ENCODE measurements around the gene VPS16.
"Not testable (repeated sequence)": the region's sequence is repeated elsewhere in the genome, so short reads cannot be mapped to it uniquely, and the experiment has no call there.

VPS16 gene

GRCh38 chr20:2806351-2806701, 34.2 kb upstream of the VPS16 start:
- Histone ChIP-seq H3K79me2 (no peaks in the 10 kb centered on the region), H3K4me1 (peaks cover 3% of the 10 kb centered on the region), H3K27ac (no peak overlapping the region), H3K9me3 (ENCODE audit: control insufficient read depth, low read length) (no peaks in the 10 kb centered on the region), H3K27me3 (ENCODE audit: control insufficient read depth, insufficient read depth, low read length) (no peaks in the 10 kb centered on the region), H3K9ac (no peak overlapping the region), H3K4me3 (ENCODE audit: low read depth, low read length) (no peak overlapping the region), H3K36me3 (ENCODE audit: control insufficient read depth, insufficient read depth, low read length) (no peaks in the 10 kb centered on the region), H2AFZ (no peak overlapping the region), H3K4me2 (ENCODE audit: low read length) (no peak overlapping the region)
- TF ChIP-seq CTCF (IDR thresholded peaks at IDR 0.05), result no peak

- H3K79me2 ChIP-seq, result no peaks in the 10 kb centered on the region
- H2AFZ ChIP-seq, result no peak overlapping the region
- no peaks in the 10 kb centered on the region for H3K9me3 ChIP-seq (ENCODE audit: control insufficient read depth, low read length)
- no peak overlapping the region for H3K27ac ChIP-seq
- no peak for TF ChIP-seq CTCF (IDR thresholded peaks at IDR 0.05)
- peaks cover 3% of the 10 kb centered on the region for H3K4me1 ChIP-seq
- H3K9ac ChIP-seq, result no peak overlapping the region
- H3K4me3 ChIP-seq (ENCODE audit: low read depth, low read length), result no peak overlapping the region
- H3K36me3 ChIP-seq (ENCODE audit: control insufficient read depth, insufficient read depth, low read length), result no peaks in the 10 kb centered on the region
- no peak overlapping the region for H3K4me2 ChIP-seq (ENCODE audit: low read length)
- H3K27me3 ChIP-seq (ENCODE audit: control insufficient read depth, insufficient read depth, low read length), result no peaks in the 10 kb centered on the region
Measured at GRCh38 chr20:2807019-2807418, 33.5 kb upstream of the VPS16 start.

DNA sequence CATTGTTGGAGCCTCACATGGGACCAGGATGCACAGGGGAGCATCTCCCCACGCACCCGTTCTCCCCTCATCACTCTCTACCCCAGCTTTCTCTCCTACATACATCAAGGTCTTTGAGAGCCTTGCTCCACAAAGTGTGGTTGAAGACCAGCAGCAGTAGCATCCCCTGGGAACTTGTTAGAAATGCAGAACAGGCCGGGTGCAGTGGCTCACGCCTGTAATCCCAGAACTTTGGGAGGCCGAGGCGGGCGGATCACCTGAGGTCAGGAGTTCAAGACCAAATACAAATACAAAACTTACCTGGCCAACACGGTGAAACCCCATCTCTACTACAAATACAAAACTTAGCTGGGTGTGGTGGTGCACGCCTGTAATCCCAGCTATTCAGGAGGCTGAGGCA, 32.6 kb upstream of the VPS16 start:
- not testable (repeated sequence) for H3K27me3 ChIP-seq (ENCODE audit: control insufficient read depth, insufficient read depth, low read length); H2AFZ ChIP-seq; H3K36me3 ChIP-seq (ENCODE audit: control insufficient read depth, insufficient read depth, low read length); H3K4me1 ChIP-seq; H3K4me2 ChIP-seq (ENCODE audit: low read length); H3K27ac ChIP-seq; H3K4me3 ChIP-seq (ENCODE audit: low read depth, low read length); H3K79me2 ChIP-seq; H3K9me3 ChIP-seq (ENCODE audit: control insufficient read depth, low read length); H3K9ac ChIP-seq

DNA sequence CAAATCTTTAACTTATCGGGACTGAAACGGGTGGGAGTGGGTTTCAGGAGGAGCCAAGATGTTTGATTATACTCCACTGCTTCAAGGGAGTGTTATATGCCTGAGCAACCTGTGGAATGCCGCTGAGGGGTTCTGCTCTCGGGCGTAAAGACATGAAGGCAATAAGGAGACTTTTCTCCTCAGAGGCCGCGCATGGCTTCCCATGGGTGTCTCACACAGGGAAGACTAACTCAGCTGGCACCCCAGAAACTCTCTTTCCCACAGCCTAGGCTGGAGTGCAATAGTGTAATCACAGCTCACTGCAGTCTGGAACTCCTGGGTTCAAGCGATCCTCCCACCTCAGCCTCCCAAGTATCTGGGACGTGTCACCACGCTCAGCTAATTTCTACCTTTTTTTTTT, 30.9 kb upstream of the VPS16 start:
- H3K9me3 ChIP-seq (ENCODE audit: control insufficient read depth, low read length), result no peaks in the 10 kb centered on the region
- no peak overlapping the region for H3K27ac ChIP-seq
- peaks cover 3% of the 10 kb centered on the region for H3K4me1 ChIP-seq
- no peak overlapping the region for H3K4me3 ChIP-seq (ENCODE audit: low read depth, low read length)
- no peak overlapping the region for H3K9ac ChIP-seq
- no peaks in the 10 kb centered on the region for H3K36me3 ChIP-seq (ENCODE audit: control insufficient read depth, insufficient read depth, low read length)
- H2AFZ ChIP-seq, result no peak overlapping the region
- no peak overlapping the region for H3K4me2 ChIP-seq (ENCODE audit: low read length)
- no peak for TF ChIP-seq CTCF (IDR thresholded peaks at IDR 0.05)
- no peaks in the 10 kb centered on the region for H3K79me2 ChIP-seq
- H3K27me3 ChIP-seq (ENCODE audit: control insufficient read depth, insufficient read depth, low read length), result no peaks in the 10 kb centered on the region

- no peaks in the 10 kb centered on the region for H3K27me3 ChIP-seq (ENCODE audit: control insufficient read depth, insufficient read depth, low read length)
- H3K79me2 ChIP-seq, result no peaks in the 10 kb centered on the region
- H3K9ac ChIP-seq, result no peak overlapping the region
- TF ChIP-seq CTCF (IDR thresholded peaks at IDR 0.05), result no peak
- H3K9me3 ChIP-seq (ENCODE audit: control insufficient read depth, low read length), result no peaks in the 10 kb centered on the region
- no peak overlapping the region for H3K4me3 ChIP-seq (ENCODE audit: low read depth, low read length)
- H3K27ac ChIP-seq, result no peak overlapping the region
- no peaks in the 10 kb centered on the region for H3K4me1 ChIP-seq
- no peak overlapping the region for H3K4me2 ChIP-seq (ENCODE audit: low read length)
- no peak overlapping the region for H2AFZ ChIP-seq
- no peaks in the 10 kb centered on the region for H3K36me3 ChIP-seq (ENCODE audit: control insufficient read depth, insufficient read depth, low read length)
Measured at GRCh38 chr20:2812189-2812588, 28.4 kb upstream of the VPS16 start.

All from parathyroid adenoma (tissue), 2 donors.